Measurements from ENCODE around the gene MYBPH.

The MYBPH gene

GRCh38 chr1:203142124-203142523 lies 33.5 kb downstream of the MYBPH start:
- H3K36me3 ChIP-seq (ENCODE audit: control insufficient read depth, insufficient read depth, low read length, severe bottlenecking): no peaks in the 10 kb centered on the region
- no peaks in the 10 kb centered on the region for H3K4me1 ChIP-seq (ENCODE audit: control insufficient read depth, insufficient read depth, low read length)
- H3K9me3 ChIP-seq (ENCODE audit: control insufficient read depth, low read length): no peaks in the 10 kb centered on the region
- no peak for DNase-seq (ENCODE audit: low read depth)
- no peaks in the 10 kb centered on the region for H3K27me3 ChIP-seq (replicated peaks; ENCODE audit: control insufficient read depth, insufficient read depth, low read length)
- no peak overlapping the region for H3K9ac ChIP-seq (ENCODE audit: low read length)
- no peak overlapping the region for H3K4me3 ChIP-seq (ENCODE audit: low read length)

DNA sequence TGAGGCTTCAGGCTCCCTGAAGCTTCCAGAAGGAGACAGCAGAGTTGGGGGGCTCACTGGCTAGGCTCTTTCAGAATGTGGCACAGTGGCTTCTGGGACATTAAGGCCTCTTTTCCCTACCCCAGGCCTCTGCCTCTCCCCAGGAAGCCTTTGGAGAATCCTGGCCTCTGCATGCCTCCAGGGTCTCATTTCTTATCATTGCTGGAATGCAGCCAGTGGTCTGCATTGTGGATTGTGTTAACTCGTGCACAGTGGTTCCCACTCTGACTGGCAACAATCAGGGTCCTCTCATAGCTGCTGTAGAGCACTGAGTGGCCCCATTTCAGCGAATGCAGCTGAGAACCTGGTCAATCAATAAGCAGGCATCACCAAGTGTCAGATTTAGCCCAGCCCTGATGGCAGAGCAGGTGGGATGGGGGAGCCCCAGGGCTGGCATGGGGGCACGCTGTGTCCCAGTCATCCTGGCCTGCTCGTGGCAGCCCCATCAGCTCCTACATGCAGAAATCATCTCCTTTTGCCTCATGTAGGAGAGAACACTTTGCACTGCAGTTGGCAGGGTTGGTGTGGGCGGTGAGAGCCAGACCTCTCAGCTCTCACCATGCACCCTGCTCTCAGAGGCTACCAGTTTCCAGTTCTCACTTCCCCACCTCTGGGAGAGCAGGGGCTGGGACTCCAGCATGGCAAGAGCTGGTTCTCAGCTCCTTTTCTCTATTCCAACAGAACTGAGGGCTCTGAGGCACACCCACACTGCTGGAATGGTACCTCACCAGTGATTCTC lies 34.7 kb downstream of the MYBPH start:
- H3K4me1 ChIP-seq (ENCODE audit: control insufficient read depth, insufficient read depth, low read length): no peaks in the 10 kb centered on the region
- H3K27me3 ChIP-seq (replicated peaks; ENCODE audit: control insufficient read depth, insufficient read depth, low read length): no peaks in the 10 kb centered on the region
- H3K9ac ChIP-seq (ENCODE audit: low read length): no peak overlapping the region
- DNase-seq (ENCODE audit: low read depth): no peak
- no peaks in the 10 kb centered on the region for H3K9me3 ChIP-seq (ENCODE audit: control insufficient read depth, low read length)
- no peak overlapping the region for H3K4me3 ChIP-seq (ENCODE audit: low read length)
- no peaks in the 10 kb centered on the region for H3K36me3 ChIP-seq (ENCODE audit: control insufficient read depth, insufficient read depth, low read length, severe bottlenecking)

DNA sequence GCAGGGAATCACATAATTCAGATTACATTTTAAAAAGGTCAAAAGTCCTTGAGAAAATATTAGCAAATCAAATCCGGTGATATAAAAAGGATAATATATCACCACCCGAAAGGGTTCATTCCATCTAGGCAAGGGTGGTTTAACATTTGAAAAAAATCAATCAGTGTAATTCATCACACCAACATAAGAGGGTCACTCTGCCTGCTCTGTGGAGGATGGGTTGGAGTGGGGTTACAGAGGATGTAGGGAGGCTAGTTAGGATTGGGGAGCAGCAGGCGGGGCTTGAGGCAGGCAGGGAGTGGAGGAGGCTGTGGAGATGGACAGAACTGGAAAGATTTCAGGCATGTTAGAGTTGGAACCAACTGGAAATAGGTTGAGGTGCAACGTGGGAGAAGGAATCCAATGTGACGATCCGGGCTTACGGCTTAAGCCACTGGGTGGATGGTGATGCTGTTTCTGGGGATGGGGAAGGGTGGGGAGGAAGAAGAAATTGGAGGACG lies 35.6 kb downstream of the MYBPH start:
- Histone ChIP-seq H3K4me3 (ENCODE audit: low read length) (no peak overlapping the region), H3K27me3 (replicated peaks; ENCODE audit: control insufficient read depth, insufficient read depth, low read length) (no peaks in the 10 kb centered on the region), H3K9ac (ENCODE audit: low read length) (no peak overlapping the region), H3K9me3 (ENCODE audit: control insufficient read depth, low read length) (no peaks in the 10 kb centered on the region), H3K36me3 (ENCODE audit: control insufficient read depth, insufficient read depth, low read length, severe bottlenecking) (no peaks in the 10 kb centered on the region), H3K4me1 (ENCODE audit: control insufficient read depth, insufficient read depth, low read length) (no peaks in the 10 kb centered on the region)
- DNase-seq (ENCODE audit: low read depth): no peak

DNA sequence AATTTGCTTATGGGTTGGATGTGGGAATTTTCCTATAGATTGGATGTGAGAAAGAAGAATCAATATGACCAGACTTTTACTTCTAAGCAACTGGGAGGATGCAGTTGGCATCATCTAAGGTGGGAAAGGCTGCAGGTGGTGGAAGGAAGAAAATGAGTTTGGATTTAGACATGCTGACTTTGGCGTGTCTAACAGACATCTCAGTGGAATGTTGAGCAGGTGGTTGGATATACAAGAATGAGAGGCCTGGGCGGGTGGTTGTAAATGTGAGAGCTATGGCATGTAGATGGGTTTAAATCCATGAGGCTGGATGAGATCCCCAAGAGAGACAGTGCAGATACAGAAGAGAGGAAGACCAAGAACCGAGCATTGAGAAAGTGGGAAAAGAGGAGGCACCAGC lies 37.6 kb downstream of the MYBPH start:
- DNase-seq (ENCODE audit: low read depth): no peak
- Histone ChIP-seq H3K9ac (ENCODE audit: low read length) (no peak overlapping the region), H3K36me3 (ENCODE audit: control insufficient read depth, insufficient read depth, low read length, severe bottlenecking) (no peaks in the 10 kb centered on the region), H3K9me3 (ENCODE audit: control insufficient read depth, low read length) (no peaks in the 10 kb centered on the region), H3K27me3 (replicated peaks; ENCODE audit: control insufficient read depth, insufficient read depth, low read length) (no peaks in the 10 kb centered on the region), H3K4me1 (ENCODE audit: control insufficient read depth, insufficient read depth, low read length) (peaks cover 13% of the 10 kb centered on the region), H3K4me3 (ENCODE audit: low read length) (no peak overlapping the region)

DNA sequence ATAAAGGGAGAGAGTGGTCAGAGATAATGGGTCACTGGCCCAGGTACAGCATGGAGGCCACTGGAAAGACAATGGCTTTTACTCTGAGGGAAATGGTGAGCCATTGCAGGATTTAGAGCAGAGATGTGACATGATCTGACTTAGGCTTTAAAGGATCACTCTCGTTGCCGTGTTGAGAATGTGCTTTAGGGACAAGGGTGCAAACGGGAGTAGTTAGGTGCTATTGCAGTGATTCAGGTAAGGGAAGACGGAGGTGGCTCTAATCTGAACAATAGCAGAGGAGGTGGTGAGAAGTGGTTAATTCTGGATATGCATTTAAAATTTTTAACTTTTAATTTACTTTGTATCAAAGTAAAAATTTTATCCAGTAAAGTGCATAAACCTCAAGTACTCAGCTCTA lies 38.3 kb downstream of the MYBPH start:
- H3K4me1 ChIP-seq (ENCODE audit: control insufficient read depth, insufficient read depth, low read length): peaks cover 13% of the 10 kb centered on the region
- H3K36me3 ChIP-seq (ENCODE audit: control insufficient read depth, insufficient read depth, low read length, severe bottlenecking): no peaks in the 10 kb centered on the region
- H3K4me3 ChIP-seq (ENCODE audit: low read length): no peak overlapping the region
- no peak for DNase-seq (ENCODE audit: low read depth)
- no peak overlapping the region for H3K9ac ChIP-seq (ENCODE audit: low read length)
- no peaks in the 10 kb centered on the region for H3K27me3 ChIP-seq (replicated peaks; ENCODE audit: control insufficient read depth, insufficient read depth, low read length)
- H3K9me3 ChIP-seq (ENCODE audit: control insufficient read depth, low read length): no peaks in the 10 kb centered on the region

- peaks cover 16% of the 10 kb centered on the region for H3K4me1 ChIP-seq (ENCODE audit: control insufficient read depth, insufficient read depth, low read length)
- no peak for DNase-seq (ENCODE audit: low read depth)
- no peak overlapping the region for H3K9ac ChIP-seq (ENCODE audit: low read length)
Observed at GRCh38 chr1:203136409-203137042, 39.1 kb downstream of the MYBPH start.

GRCh38 chr1:203135636-203136305 lies 39.9 kb downstream of the MYBPH start:
- no peak overlapping the region for H3K4me3 ChIP-seq (ENCODE audit: low read length)
- no peaks in the 10 kb centered on the region for H3K27me3 ChIP-seq (replicated peaks; ENCODE audit: control insufficient read depth, insufficient read depth, low read length)
- DNase-seq (ENCODE audit: low read depth): no peak
- H3K4me1 ChIP-seq (ENCODE audit: control insufficient read depth, insufficient read depth, low read length): peaks cover 19% of the 10 kb centered on the region
- no peaks in the 10 kb centered on the region for H3K9me3 ChIP-seq (ENCODE audit: control insufficient read depth, low read length)
- no peaks in the 10 kb centered on the region for H3K36me3 ChIP-seq (ENCODE audit: control insufficient read depth, insufficient read depth, low read length, severe bottlenecking)
- H3K9ac ChIP-seq (ENCODE audit: low read length): no peak overlapping the region

More at GRCh38 chr1:203136409-203137042, 39.1 kb downstream of the MYBPH start:
- Histone ChIP-seq H3K36me3 (ENCODE audit: control insufficient read depth, insufficient read depth, low read length, severe bottlenecking) (no peaks in the 10 kb centered on the region), H3K27me3 (replicated peaks; ENCODE audit: control insufficient read depth, insufficient read depth, low read length) (no peaks in the 10 kb centered on the region), H3K4me3 (ENCODE audit: low read length) (no peak overlapping the region), H3K9me3 (ENCODE audit: control insufficient read depth, low read length) (no peaks in the 10 kb centered on the region)

- Histone ChIP-seq H3K9ac (ENCODE audit: low read length) (peak overlapping the region; percentile 58), H3K9me3 (ENCODE audit: control insufficient read depth, low read length) (no peaks in the 10 kb centered on the region), H3K36me3 (ENCODE audit: control insufficient read depth, insufficient read depth, low read length, severe bottlenecking) (no peaks in the 10 kb centered on the region), H3K4me1 (ENCODE audit: control insufficient read depth, insufficient read depth, low read length) (peaks cover 35% of the 10 kb centered on the region), H3K27me3 (replicated peaks; ENCODE audit: control insufficient read depth, insufficient read depth, low read length) (no peaks in the 10 kb centered on the region), H3K4me3 (ENCODE audit: low read length) (no peak overlapping the region)
- DNase-seq (ENCODE audit: low read depth): peak; percentile 24
Observed at GRCh38 chr1:203133970-203134725, 41.5 kb downstream of the MYBPH start.

DNA sequence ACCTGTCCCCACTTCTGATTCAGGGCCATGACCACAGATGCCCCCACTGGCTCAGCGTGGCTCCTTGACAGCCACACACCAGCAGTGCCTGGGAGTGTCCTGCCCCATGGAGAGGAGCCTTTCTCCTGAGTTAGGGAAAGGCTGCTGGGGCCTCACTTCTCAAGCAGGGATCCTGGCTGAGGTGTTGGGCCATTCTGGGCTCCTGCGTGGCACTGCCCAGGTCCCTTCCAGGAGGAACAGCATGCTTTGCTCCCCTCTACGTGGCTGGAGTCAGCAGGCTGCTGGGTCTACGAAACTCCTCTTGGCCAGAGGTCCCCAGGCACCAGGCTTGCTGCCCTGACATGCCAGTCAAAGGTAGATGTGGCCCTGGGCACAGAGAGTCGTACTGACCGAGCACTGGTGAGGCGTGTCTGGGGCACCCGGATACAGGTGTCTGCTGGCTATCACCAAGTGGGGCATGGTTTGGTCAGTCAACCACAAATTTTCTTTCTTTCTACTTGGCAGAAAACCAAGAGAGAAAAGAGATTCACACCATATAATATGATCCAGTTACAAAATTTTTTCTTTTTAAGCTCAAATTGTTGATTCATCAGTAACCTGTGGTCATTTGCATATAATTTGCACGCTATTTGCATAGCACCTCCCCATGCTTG lies 44.0 kb downstream of the MYBPH start:
- no peak overlapping the region for H3K4me3 ChIP-seq (ENCODE audit: low read length)
- H3K27me3 ChIP-seq (replicated peaks; ENCODE audit: control insufficient read depth, insufficient read depth, low read length): no peaks in the 10 kb centered on the region
- no peak for DNase-seq (ENCODE audit: low read depth)

GRCh38 chr1:203130358-203130985 lies 45.2 kb downstream of the MYBPH start:
- H3K9ac ChIP-seq (ENCODE audit: low read length): peak overlapping the region; percentile 34
- no peaks in the 10 kb centered on the region for H3K9me3 ChIP-seq (ENCODE audit: control insufficient read depth, low read length)
- peaks cover 50% of the 10 kb centered on the region for H3K4me1 ChIP-seq (ENCODE audit: control insufficient read depth, insufficient read depth, low read length)
- no peaks in the 10 kb centered on the region for H3K36me3 ChIP-seq (ENCODE audit: control insufficient read depth, insufficient read depth, low read length, severe bottlenecking)
- no peaks in the 10 kb centered on the region for H3K27me3 ChIP-seq (replicated peaks; ENCODE audit: control insufficient read depth, insufficient read depth, low read length)
- no peak overlapping the region for H3K4me3 ChIP-seq (ENCODE audit: low read length)
- no peak for DNase-seq (ENCODE audit: low read depth)

More for the DNA sequence above, 44.0 kb downstream of the MYBPH start:
- H3K4me1 ChIP-seq (ENCODE audit: control insufficient read depth, insufficient read depth, low read length): peaks cover 50% of the 10 kb centered on the region
- H3K36me3 ChIP-seq (ENCODE audit: control insufficient read depth, insufficient read depth, low read length, severe bottlenecking): no peaks in the 10 kb centered on the region
- no peak overlapping the region for H3K9ac ChIP-seq (ENCODE audit: low read length)
- H3K9me3 ChIP-seq (ENCODE audit: control insufficient read depth, low read length): no peaks in the 10 kb centered on the region
